Kidney (tissue), 14 donors: ENCODE data around the gene CHMP1A. TPM values are rescaled to one million over a fixed set of nuclear protein-coding genes. Genes with fewer than 3 reads are reported as not detected.

Source experiments
- DNase-seq, 5 donors: peaks; one replicate each; pipeline ENCODE4 v3.0.0-alpha.2; 2013 to 2020
- FAIRE-seq: peaks from 2 replicates; lab custom pipeline; 2012; peaks lifted over from hg19 to GRCh38; lab: Jason Lieb, UNC
- H3K27ac ChIP-seq, 2 donors: one replicate each; pipeline ENCODE4 v1.7.0; 2013; ENCODE audit warnings: low read depth in 2 of 2, low read length in 2 of 2, inconsistent platforms in 1 of 2
- H3K27me3 ChIP-seq: one replicate; pipeline ENCODE4 v1.7.1; 2013; ENCODE audit warnings: low read length, inconsistent platforms; ENCODE audit not compliant: control insufficient read depth, insufficient read depth
- H3K36me3 ChIP-seq, 3 donors: one replicate each; pipeline versions ENCODE4 v1.7.0 to v1.7.1; 2013; ENCODE audit warnings: low read length in 3 of 3, control low read depth in 1 of 3, inconsistent platforms in 1 of 3; ENCODE audit not compliant: insufficient read depth in 3 of 3, control insufficient read depth in 2 of 3
- H3K4me1 ChIP-seq, 3 donors: one replicate each; pipeline versions ENCODE4 v1.7.0 to v1.7.1; 2013; ENCODE audit warnings: low read length in 3 of 3, inconsistent platforms in 1 of 3, low read depth in 1 of 3; ENCODE audit not compliant: control insufficient read depth in 2 of 3, insufficient read depth in 2 of 3
- H3K4me3 ChIP-seq, 3 donors: one replicate each; pipeline versions ENCODE4 v1.7.0 to v1.8.1; 2013; ENCODE audit warnings: low read length in 3 of 3, control low read depth in 1 of 3, inconsistent platforms in 1 of 3
- H3K9ac ChIP-seq, 3 donors: one replicate each; pipeline versions ENCODE4 v1.7.0 to v1.7.1; 2013; ENCODE audit warnings: low read length in 3 of 3, control low read depth in 1 of 3, inconsistent platforms in 1 of 3
- H3K9me3 ChIP-seq, 3 donors: one replicate each; pipeline versions ENCODE4 v1.7.0 to v1.7.1; 2013; ENCODE audit warnings: low read length in 3 of 3, control low read depth in 1 of 3, inconsistent platforms in 1 of 3; ENCODE audit not compliant: control insufficient read depth in 2 of 3, insufficient read depth in 1 of 3
- CTCF ChIP-seq: IDR thresholded peaks from 3 replicates; pipeline ENCODE4 v1.5.1; 2012; ENCODE audit warnings: mild to moderate bottlenecking, moderate library complexity, borderline replicate concordance; ENCODE audit not compliant: insufficient read depth; ENCODE audit errors: extremely low read depth
- intact Hi-C: fragments of 100-400 bp; cut with DNase I; formaldehyde crosslinking; loops from one replicate; pipeline ENCODE4 v1.11.1; 2022
- polyA plus RNA-seq: library from polyadenylated mRNA; stranded (reverse); fragments of 350-450 nt; fragmentation: Illumina TruSeq; extraction: RNeasy Lipid Tissue Mini Kit (QIAGEN cat#74804); gene quantifications from one replicate; pipeline ENCODE4 v1.2.3, GENCODE V29; 2014; ENCODE audit warnings: low read depth, low replicate concordance; ENCODE audit not compliant: insufficient read depth
- total RNA-seq: library from RNA; stranded (reverse); fragmentation: NEBNext Ultra II Directional; extraction: Animal tissue kit (Norgen Biotek cat#: 25700); gene quantifications from one replicate; pipeline ENCODE4 v1.2.1, GENCODE V29; 2021
- donor health status: control.
- donor health status: control.
- donor health status: control.
- donor health status: control.
- donor health status: control.
- donor health status: DM: yes; HTN: yes; CAD: no.
- donor health status: Normal renal cell carcinoma (clear cell type).

CHMP1A gene
- total and polyA plus RNA-seq, 2 donors from 2014 or later: 71.3 to 96.1 TPM

GRCh38 chr16:89686520-89687091 is 29.1 kb upstream of the CHMP1A start, which contains the start of gene CDK10:
CDK10 (plus strand) TSS chr16:89686689; CDS start chr16:89686711, 22 bp downstream.
- H3K27ac ChIP-seq: peak within 1 kb of the TSS; percentile 81 to 95
- H3K27me3 ChIP-seq: no peaks in the 10 kb centered on the region
- peak; percentile 93 to 97 (median 95) for DNase-seq
- intact Hi-C loops: no loop called here
- peaks cover 0 to 12% (median 5%) of the 10 kb centered on the region in 3 donors for H3K4me1 ChIP-seq
- H3K9ac ChIP-seq: peak within 1 kb of the TSS; percentile 25 to 61 (median 49)
- no peak for FAIRE-seq
- H3K4me3 ChIP-seq: peak within 1 kb of the TSS; percentile 61 to 85 (median 77)
- no peak for TF ChIP-seq CTCF
- H3K36me3 ChIP-seq: peaks cover 3 to 17% (median 17%) of the 10 kb centered on the region in 3 donors
- no peaks in the 10 kb centered on the region for H3K9me3 ChIP-seq

GRCh38 chr16:89685916-89686315 is 28.4 kb upstream of the CHMP1A start:
- peak overlapping the region in 1 of 3 donors; percentile 85 for H3K4me3 ChIP-seq
- H3K27ac ChIP-seq: no peak overlapping the region
- no peaks in the 10 kb centered on the region for H3K9me3 ChIP-seq
- no peaks in the 10 kb centered on the region for H3K27me3 ChIP-seq
- intact Hi-C loops: no loop called here
- no peak for DNase-seq
- peaks cover 0 to 12% (median 5%) of the 10 kb centered on the region in 3 donors for H3K4me1 ChIP-seq
- FAIRE-seq: no peak
- peaks cover 0 to 13% (median 12%) of the 10 kb centered on the region in 3 donors for H3K36me3 ChIP-seq
- TF ChIP-seq CTCF: no peak
- H3K9ac ChIP-seq: no peak overlapping the region

- Histone ChIP-seq H3K27ac (no peak overlapping the region), H3K9me3 (no peaks in the 10 kb centered on the region), H3K4me3 (no peak overlapping the region), H3K4me1 (no peaks in the 10 kb centered on the region), H3K27me3 (no peaks in the 10 kb centered on the region), H3K36me3 (no peaks in the 10 kb centered on the region), H3K9ac (no peak overlapping the region)
- intact Hi-C loops: no loop called here
- no peak for TF ChIP-seq CTCF
- no peak for DNase-seq
- peak; percentile 49 for FAIRE-seq
Measured at GRCh38 chr16:89678258-89678657, 20.8 kb upstream of the CHMP1A start.
